DMS153 (cell line): Measurements from ENCODE around the gene DISC1.
"Not testable (repeated sequence)": the region's sequence is repeated elsewhere in the genome, so short reads cannot be mapped to it uniquely, and the experiment has no call there.

Experiments used
- DNase-seq: peaks from one replicate; lab custom pipeline; 2025; lab: John Stamatoyannopoulos, UW

DISC1 gene

GRCh38 chr1:231639819-231640218 lies 13.2 kb downstream of the DISC1 start:
- no peak for DNase-seq

GRCh38 chr1:231641444-231641843 lies 14.9 kb downstream of the DISC1 start:
- DNase-seq: not testable (repeated sequence)

- not testable (repeated sequence) for DNase-seq
These were observed 15.5 kb downstream of the DISC1 start for GRCh38 chr1:231642061-231642460.

- DNase-seq: no peak
These were observed 16.0 kb downstream of the DISC1 start for GRCh38 chr1:231642618-231643017.

GRCh38 chr1:231643071-231643934 lies 16.7 kb downstream of the DISC1 start:
- peak; percentile 47 for DNase-seq

GRCh38 chr1:231643935-231644237 lies 17.3 kb downstream of the DISC1 start:
- DNase-seq: no peak

GRCh38 chr1:231645634-231646033 lies 19.0 kb downstream of the DISC1 start:
- DNase-seq: not testable (repeated sequence)

- DNase-seq: not testable (repeated sequence)
These were observed 19.6 kb downstream of the DISC1 start for GRCh38 chr1:231646165-231646564.

GRCh38 chr1:231651621-231652260 lies 25.2 kb downstream of the DISC1 start:
- peak; percentile 82 for DNase-seq

- DNase-seq: no peak
These were observed 27.0 kb downstream of the DISC1 start for GRCh38 chr1:231653632-231654031.

GRCh38 chr1:231656741-231657140 lies 30.2 kb downstream of the DISC1 start:
- no peak for DNase-seq

- DNase-seq: not testable (repeated sequence)
These were observed 31.6 kb downstream of the DISC1 start for GRCh38 chr1:231658223-231658622.

GRCh38 chr1:231660198-231660597 lies 33.6 kb downstream of the DISC1 start:
- DNase-seq: no peak

- DNase-seq: no peak
These were observed 36.7 kb downstream of the DISC1 start for GRCh38 chr1:231663211-231663792.

GRCh38 chr1:231665101-231665500 lies 38.5 kb downstream of the DISC1 start:
- peak; percentile 31 for DNase-seq

- DNase-seq: no peak
These were observed 39.1 kb downstream of the DISC1 start for GRCh38 chr1:231665726-231666125.

- DNase-seq: peak; percentile 48
These were observed 39.8 kb downstream of the DISC1 start for GRCh38 chr1:231666220-231666936.

- DNase-seq: no peak
These were observed 40.5 kb downstream of the DISC1 start for GRCh38 chr1:231666937-231667608.

GRCh38 chr1:231667896-231668506 lies 41.4 kb downstream of the DISC1 start:
- DNase-seq: no peak

GRCh38 chr1:231668826-231669225 lies 42.2 kb downstream of the DISC1 start:
- DNase-seq: no peak

- DNase-seq: not testable (repeated sequence)
These were observed 43.5 kb downstream of the DISC1 start for GRCh38 chr1:231669864-231670621.
